ENCODE results near the gene LONP2.
"Not testable (repeated sequence)": the region's sequence is repeated elsewhere in the genome, so short reads cannot be mapped to it uniquely, and the experiment has no call there.

LONP2 gene

DNA sequence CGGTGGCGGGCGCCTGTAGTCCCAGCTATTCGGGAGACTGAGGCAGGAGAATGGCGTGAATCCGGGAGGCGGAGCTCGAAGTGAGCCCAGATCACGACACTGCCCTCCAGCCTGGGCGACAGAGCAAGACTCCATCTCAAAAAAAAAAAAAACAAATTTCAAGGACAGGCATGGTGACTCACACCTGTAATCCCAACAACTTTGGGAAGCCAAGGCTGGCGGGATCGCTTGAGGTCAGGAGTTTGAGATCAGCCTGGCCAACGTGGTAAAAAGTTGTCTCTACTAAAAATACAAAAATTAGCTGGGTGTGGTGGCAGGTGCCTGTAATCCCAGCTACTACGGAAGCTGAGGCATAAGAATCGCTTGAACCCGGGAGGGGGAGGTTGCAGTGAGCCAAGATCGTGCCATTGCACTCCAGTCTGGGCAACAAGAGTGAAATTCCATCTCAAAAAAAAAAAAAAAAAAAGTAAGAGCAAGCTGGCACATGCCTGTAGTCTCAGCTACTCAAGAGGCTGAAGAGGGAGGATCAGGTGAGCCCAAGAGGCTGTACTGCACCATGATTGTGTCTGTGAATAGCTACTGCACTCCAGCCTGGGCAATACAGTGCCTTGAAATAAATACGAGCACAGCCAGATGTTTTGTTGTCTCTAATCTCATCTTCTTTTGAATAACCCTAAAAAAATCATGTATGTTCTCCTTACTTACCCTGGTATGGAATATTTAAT is 126.7 kb downstream of the LONP2 start:
- not testable (repeated sequence) for DNase-seq (ENCODE audit: low read depth)

DNA sequence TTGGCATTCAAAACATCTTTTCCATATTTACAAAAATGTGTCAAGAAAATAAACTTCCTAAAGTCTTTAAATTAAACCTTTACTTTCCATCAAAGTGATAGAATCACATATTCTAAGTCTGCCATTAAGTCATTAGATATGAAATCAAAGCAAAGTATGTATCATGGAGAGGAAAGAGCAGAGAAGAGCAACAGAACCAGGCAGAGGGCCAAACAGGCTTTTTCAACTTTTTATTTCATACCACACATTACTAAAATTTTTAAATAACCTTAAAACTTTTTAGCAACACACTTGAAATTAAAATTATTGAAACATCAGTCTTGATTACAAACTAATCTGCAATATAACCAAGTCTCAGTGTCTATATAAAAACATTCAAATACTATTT is 127.3 kb downstream of the LONP2 start:
- peak; percentile 40 for DNase-seq (ENCODE audit: low read depth)

DNA sequence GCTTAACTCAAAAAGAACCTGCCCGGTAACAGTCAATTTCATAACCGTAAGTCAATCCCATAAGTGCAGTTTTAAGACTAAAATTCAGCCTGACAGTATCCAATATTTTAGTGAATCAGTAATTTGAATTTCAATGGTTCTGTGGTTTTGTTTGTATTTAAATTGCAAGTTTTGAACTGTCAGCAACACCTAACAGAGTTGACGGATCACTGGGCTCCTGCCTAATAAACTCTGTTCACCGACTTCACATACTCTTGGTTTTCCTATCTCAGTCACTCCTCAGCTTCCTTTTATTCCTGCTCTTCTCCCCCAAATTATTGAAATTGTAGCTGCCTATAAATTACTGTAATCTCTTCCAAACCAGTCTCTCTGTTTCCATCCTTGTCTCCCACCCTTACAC is 128.6 kb downstream of the LONP2 start:
- DNase-seq (ENCODE audit: low read depth): no peak

DNA sequence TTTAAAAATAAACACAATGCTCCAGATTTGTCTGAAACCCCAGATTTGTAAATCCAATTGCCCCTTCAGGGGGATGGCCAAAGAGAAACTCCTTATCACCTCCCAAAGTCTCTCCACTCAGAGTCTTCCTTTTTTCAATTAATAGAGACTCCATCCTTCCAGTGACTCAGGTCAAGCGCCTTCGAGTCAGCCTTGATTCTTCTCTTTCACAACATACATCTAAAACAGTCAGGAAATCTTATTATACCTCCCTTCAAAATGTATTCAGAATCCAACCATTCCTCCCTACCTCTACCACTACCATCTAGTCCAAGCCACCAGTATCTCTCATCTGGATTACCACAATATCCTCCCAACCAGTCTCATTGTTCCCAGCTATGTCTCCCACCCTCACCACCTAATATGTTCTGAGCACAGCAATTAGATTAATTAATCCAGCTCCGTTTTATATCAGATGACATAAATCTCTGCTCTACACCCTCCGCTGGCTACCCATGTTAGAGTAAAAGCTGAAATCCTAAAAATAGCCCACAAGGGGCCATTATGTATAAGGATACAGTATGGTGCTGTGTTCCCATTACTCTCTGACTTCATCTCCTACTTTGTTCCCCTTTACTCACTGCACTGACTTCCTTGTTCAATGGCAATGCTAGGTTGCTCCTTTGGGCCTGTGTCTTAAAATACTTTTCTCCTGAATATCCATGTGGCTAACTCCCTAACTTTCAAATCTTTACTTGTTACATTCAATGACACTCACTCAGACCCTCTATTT is 129.3 kb downstream of the LONP2 start:
- peak; percentile 39 for DNase-seq (ENCODE audit: low read depth)

DNA sequence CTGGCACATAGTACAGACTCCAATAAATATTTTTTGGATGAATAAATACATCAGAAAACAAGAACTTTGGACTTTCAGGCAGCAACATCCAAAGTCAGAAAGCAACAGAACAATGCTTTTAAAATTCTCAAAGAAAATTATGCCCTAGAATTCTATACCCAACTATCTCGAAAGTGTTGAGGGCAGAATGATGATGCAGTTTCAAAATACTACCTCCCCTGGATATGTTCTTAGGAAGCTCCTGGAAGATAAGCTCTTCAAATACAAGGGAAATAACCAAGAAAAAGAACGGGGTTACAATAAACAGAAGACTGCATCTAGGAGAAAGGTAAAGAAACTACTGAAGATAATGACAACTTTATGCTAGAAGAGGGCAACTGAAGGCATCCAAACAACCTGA is 130.2 kb downstream of the LONP2 start:
- no peak for DNase-seq (ENCODE audit: low read depth)

DNA sequence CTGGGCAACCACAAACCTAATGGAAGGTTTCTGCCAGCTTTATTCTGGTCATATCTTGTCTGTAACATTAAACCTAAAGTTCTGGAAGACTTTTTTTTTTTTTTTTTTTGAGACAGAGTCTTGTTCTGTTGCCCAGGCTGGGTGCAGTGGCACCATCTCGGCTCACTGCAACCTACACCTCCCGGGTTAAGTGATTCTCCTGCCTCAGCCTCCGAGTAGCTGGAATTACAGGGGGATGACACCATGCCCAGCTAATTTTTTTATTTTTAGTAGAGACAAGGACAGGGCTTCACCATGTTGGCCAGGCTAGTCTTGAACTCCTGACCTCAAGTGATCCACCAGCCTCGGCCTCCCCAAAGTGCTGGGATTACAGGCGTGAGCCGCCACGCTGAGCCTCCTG is 133.2 kb downstream of the LONP2 start:
- DNase-seq (ENCODE audit: low read depth): not testable (repeated sequence)

DNA sequence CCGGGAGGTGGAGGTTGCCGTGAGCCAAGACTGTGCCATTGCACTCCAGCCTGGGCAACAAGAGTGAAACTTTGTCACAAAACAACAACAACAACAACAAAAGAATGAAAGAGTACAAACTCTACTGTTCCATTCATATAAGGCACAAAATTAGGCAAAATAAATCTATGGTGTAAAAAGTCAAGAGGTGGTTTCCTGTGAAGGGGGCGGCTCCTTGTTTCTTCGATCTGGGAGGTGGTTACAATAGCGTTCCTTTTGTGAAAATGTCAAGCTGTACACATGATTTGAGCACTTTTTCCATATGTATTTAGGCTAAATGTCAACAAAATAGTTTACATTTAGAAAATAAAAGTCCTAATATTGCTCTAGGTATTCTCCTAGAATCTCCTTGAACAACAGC is 134.2 kb downstream of the LONP2 start:
- DNase-seq (ENCODE audit: low read depth): no peak

DNA sequence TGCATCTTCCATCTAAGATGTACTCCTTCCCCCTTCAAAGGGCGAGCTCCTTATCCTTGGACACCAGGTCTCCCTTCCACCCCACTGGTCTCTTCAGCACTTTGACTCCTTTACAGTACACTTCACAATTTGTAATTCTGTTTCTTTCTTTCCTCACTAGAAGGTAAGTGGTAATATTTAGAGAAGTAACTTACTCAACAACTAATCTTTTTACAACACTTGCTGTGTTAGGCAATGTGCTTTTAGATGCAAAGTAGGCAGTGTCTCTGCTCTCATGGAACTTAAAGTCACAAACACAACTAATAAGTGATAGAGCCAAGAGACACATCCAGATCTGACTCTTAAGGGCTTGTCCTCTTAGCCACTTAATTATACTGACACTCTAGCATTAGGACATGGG is 134.7 kb downstream of the LONP2 start:
- no peak for DNase-seq (ENCODE audit: low read depth)

DNA sequence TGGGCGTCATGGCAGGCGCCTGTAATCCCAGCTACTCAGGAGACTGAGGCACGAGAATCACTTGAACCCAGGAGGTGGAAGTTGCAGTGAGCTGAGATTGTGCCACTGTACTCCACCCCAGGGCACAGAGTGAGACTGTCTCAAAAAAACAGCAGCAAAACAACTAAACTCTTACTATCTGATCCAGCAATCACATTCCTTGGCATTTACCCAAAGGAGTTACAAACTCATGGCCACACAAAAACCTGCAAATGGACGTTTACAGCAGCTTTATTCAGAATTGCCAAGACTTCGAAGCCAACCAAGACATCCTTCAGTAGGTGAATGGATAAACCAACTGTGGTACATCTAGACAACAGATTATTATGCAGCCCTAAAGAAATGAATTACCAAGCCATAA is 137.1 kb downstream of the LONP2 start:
- DNase-seq (ENCODE audit: low read depth): peak; percentile 71

DNA sequence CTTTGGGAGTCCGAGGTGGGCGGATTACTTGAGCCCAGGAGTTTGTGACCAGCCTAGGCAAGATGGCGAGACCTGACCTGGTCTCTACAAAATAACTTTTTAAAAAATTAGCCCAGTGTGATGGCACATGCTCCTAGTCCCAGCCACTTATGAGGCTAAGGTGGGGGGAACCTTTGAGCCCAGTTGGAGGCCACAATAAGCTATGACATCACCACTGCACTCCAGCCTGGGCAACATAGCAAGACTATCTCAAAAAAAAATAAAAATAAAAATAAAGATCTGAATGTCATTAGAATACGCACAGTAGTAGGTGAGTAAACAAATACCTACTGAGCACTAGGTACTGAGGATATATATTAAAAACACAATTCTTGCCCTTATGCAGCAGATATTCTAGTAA is 138.0 kb downstream of the LONP2 start:
- DNase-seq (ENCODE audit: low read depth): no peak

DNA sequence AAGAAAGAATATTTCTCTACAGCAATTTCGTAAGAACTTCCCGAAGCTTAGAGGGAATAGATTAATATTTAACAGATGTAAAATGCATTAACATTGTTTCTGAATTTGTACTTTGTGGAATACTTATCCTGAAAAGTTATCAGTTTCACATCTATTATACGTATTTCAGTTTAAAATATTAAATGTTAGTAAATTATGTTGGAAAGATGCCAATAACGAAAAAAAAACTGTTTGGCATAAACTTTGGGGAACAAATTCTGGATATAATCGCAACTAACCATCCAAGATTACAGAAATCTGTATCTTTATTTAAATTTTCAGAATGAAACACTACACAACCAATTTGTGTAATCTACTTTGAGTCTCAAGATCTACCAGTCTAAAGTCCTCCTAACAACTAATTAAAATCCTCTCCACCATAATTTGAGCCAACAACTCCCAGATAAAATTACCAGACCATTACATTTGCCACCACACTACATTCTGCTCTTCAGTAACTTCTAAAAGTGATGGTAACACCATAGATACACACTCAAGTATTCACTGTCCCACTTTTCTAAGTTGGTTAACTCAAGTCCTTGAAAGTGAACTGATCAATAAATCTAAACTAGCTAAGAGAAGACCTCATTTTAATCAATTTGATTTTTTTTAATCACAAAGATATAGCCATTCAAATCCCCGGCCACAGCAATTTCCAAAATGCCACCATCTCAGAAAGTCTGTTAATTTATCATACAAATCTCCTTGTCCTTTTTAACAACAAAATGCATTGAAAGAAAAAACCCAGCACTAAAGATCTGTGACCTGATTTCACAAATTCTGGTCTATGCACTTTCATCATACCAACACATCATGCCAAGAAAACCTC is 139.1 kb downstream of the LONP2 start:
- DNase-seq (ENCODE audit: low read depth): peak; percentile 62

DNA sequence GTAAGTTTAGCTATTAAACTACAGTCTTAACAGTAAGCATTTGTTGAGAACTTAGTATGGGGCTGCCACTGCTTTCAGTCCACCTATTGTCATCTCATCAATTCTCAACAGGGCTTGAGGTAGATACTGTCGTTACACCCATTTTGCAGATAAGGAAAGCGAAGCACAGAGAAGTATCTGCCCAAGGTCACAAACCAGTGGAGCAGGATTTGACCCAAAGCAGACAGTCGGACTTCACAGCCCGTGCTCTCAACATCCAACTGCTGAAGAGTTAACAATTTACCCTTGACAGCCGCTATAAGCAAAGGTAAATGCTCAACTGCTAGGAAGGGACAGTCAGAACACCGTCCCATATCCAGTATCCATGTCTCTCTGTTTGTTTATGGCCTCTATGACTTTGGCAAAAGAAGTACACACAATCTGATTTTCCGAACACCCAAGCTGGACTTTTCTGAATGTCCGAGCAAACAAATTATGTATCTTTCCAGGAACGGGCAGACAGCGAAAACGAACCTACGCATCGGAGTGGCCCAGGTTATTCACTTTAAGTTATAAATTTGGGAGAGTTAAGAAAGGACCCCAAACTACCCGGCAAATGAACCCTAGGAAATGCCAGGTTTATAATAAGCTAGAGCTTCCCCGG is 139.9 kb downstream of the LONP2 start:
- DNase-seq (ENCODE audit: low read depth): no peak

DNA sequence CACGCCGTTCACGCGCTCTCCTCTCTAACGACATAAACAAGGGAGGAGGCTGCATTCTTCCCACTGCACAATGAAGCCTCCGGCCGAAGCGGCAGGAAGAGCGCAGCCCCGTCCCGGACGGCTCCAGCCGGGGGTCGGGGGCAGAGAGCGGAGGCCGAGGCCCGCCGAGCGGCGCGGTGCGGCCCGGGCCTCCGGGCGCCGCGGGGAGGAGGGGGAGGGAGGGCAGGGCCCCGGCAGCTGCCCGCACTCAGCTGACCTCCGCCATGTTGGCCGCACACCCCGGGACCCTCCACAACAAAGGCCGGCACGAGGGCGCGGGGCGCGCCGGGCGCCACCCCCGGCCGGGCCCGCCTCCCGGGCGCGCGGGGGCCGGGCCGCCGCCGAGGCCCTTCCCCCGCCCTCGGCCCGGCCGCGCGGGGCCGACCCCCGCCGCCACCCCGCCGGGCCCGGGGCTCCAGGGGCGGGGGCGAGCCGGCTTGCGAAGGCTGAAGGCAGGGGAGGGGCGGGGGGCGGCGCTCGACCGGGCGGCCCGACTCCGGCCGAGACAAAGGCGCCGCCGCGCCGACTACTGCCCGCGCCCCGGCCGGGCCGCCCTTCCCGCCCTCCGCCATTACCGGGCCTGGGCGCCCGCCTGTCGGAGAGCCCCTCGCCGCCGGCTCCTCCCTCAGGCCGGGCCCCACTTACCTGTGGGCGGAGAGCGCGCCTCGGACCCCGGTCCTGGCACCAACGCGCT is 140.6 kb downstream of the LONP2 start:
- DNase-seq (ENCODE audit: low read depth): peak; percentile 65

DNA sequence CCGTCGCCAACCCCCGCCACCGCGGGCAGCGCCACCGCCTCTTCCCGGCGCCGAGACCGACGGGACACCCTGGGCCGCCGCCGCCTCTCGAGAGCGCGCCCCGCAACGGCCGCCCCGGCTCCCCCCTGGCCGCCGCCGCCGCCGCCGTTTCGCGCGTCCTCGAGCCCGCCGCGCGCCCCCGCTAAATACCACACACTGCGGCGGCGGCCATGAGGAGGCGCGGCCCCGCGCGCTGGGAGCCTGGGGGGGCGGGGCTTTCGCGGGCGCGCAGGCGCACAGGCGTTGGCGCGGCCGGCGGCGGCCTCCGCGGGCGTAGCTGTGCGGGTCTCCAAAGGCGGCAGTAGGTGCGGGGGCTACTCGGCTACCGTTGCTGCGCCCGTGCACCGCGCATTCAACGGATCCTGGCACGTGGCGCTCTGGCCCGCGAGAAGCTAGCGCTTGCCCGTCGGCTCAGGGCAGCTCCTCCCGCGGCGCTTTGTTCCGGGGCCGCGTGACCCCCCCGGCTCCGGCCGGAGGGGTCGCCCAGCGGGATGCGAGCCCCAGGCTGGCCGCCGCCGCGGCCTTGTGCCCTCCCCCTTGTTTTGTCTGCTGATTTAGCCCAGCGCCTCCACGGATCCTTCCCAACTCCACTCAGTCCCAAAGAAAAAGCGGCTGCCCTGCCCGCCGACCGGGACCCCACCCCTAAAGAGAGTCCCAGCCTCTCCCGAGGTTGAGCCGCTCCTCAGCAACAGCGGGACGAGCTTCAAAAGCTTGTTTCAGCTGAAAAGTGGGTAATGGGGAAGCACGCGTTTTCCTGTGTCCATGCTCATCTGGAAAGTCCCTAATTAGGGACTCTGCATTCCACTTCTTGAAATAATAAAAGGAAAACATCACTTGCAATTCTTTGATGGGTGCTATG is 141.4 kb downstream of the LONP2 start, which contains the start of gene SIAH1:
TSS of gene SIAH1 (minus strand) at position 161 of the 898 bp plus-strand sequence. CDS start 22,985 bp downstream, outside the sequence.
- peak; percentile 85 for DNase-seq (ENCODE audit: low read depth)

DNA sequence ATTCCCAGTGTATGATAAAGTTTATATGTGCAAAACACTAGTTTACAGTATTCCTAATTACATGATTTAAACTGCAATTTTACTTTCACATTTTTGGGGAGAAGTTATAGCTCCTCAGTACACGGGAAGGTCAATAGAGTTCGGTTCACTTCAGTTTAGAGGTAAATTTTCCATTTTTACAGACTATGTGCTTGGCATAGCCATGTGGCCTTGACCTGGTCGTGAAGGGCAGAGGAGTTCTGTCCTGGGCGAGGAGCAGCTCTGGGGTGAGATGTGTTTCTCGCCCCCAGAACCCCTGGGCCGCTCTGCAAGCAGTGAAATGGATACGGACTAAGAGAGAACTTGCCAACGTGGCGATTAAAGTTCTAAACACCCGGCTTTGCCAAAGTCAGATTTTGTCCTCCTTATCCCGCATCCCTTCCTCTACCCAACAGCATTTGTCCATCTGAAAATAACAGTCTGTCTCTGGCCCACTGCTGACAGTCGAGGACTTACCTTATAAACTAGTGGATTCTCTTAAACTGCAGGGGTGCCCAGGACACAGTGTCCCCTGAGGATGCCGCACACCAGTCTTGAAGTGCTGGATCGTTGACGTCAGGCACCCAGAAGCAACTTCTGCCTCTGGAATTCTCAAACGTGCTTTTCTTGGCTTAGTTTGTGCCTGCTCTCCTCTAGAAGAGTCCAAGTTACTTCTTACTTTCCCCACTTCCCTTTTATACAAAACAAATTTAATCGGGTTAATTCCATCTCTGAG is 142.6 kb downstream of the LONP2 start:
- DNase-seq (ENCODE audit: low read depth): no peak

DNA sequence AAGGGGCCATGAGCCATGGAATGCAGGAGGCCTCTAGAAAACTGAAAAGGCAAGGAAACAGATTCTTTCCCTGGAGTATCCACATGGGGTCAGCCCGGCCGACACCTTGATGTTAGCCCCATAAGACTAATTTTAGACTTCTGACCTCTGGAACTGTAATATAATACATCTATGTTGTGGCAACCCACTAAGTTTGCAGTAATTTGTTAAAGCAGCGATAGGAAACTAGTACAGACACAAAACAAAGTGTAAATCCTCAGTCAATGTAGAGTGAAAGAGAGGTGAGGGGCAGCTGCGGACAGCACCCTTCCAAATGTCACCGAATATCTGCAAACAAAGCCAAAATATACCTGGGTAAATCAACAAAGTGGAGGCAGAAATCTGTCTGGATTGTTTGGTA is 148.3 kb downstream of the LONP2 start:
- no peak for DNase-seq (ENCODE audit: low read depth)

DNA sequence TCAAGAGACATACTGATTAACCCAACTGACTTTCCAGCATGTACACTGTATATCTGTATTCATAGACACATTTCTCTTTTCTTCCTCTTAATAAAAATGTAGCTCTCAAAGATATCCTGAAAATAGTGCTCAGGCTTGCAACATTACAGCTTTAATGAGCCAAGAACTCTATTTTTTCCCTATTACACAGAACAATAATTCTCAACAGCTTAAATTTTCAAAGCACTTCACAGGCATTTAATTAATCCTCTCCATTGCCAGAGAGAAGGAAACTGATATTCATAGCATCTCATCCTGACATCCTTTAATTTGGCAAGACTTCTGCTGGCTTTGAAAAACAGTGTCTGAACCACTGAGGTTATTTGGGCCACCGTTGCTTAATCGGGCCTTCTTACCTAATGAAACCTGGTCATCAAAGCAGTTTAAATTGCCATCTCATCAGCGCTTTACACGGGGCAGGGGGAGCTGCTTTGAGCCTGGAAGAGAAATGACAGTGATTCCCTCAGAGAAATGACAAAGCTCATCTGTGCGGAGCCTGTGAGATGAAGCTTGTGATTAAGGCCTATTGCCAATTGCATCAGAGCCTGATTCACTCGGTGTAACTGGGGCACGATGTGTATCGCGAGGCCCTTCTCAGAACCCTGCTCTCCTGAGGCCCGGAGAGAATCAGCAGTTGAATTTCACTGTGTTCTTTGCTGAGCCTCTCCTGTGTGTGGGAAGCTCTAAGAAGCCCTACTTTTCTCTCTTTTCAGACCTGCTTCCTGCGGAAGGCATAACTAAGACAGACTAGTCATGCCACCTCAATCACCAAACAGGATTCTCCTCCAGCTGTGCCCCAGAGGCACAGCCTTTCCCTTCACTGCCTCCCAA is 149.6 kb downstream of the LONP2 start:
- peak; percentile 44 for DNase-seq (ENCODE audit: low read depth)

DNA sequence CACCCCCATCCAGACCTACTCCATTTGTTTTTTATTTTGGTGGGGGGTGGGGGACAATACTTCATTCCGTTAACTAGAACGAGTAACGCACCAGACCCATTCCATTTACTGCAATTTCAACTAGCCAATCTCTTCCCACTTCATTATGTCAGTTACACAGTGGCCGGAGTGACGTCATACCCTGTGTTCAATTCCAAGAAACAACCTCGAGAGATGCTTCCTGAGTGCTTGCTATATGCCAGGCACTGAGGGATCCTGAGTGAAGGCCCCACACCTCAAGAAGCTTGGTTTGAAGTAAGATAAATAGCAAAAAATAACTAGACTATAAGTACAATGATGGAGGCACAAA is 150.2 kb downstream of the LONP2 start:
- no peak for DNase-seq (ENCODE audit: low read depth)

DNA sequence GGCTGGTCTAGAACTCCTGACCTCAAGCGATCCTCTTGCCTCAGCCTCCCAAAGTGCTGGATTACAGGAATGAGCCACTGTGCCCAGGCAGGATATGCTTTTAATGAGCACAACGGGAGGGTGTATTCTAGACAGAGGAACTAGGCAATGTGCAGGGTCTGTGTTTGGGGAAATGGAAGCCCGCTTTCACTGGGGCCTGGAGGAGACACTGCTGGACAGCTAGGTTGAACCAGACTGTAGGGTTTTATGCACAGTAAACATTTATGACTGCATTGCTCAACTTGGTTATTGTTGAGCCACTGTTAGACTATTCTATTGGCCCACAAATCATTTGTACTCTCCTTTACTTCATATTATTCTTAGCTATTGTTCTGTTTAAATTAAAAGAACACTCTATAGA is 151.3 kb downstream of the LONP2 start:
- DNase-seq (ENCODE audit: low read depth): no peak
